IMR-90 (cell line): ENCODE results near the gene SSBP3. TPM values are rescaled to one million over a fixed set of nuclear protein-coding genes. Genes with fewer than 3 reads are reported as not detected.

Source experiments
- ATAC-seq: fragments of 200-7000 bp; cut with Tn5 transposase; 2 replicates; pipeline ENCODE4 v1.9.1; 2020; ENCODE audit warnings: low read depth, mild to moderate bottlenecking, moderate library complexity
- BruUV-seq: library from RNA; stranded (reverse); fragments of 400-500 nt; replicated peaks from 2 replicates; lab custom pipeline; 2021; lab: Mats Ljungman, UMichigan
- CTCF ChIA-PET: fragments of 300-600 bp; formaldehyde crosslinking; extraction: SDS; loops from one replicate; lab custom pipeline; 2021; ENCODE audit warnings: antibody characterized with exemption; lab: Yijun Ruan, JAX
- POLR2A ChIA-PET: fragments of 300-600 bp; sonication (Branson Sonifier 250); formaldehyde crosslinking; loops from one replicate; lab custom pipeline; 2022; ENCODE audit warnings: antibody characterized with exemption; ENCODE audit not compliant: unreplicated experiment; lab: Charles Lee
- DNase-seq: peaks from one replicate; pipeline ENCODE4 v3.0.0; 2013
- H2AFZ ChIP-seq: replicated peaks from 2 replicates; pipeline ENCODE3; 2013; ENCODE audit warnings: low read length, mild to moderate bottlenecking; ENCODE audit not compliant: poor library complexity
- H2AK5ac ChIP-seq: 2 replicates; pipeline ENCODE4 v1.6.1; 2013; ENCODE audit warnings: low read depth, low read length, inconsistent platforms
- H2AK9ac ChIP-seq: replicated peaks from 2 replicates; pipeline ENCODE3; 2013; ENCODE audit warnings: mild to moderate bottlenecking, low read depth, low read length, moderate library complexity; ENCODE audit not compliant: poor library complexity
- H2BK120ac ChIP-seq: 2 replicates; pipeline ENCODE4 v1.6.1; 2013; ENCODE audit warnings: low read depth, low read length, inconsistent platforms
- H2BK15ac ChIP-seq: 3 replicates; pipeline ENCODE4 v1.6.1; 2013; ENCODE audit warnings: low read depth, low read length, inconsistent platforms
- H2BK20ac ChIP-seq: 2 replicates; pipeline ENCODE4 v1.6.1; 2013; ENCODE audit warnings: low read depth, mild to moderate bottlenecking, inconsistent platforms, low read length, moderate library complexity
- H2BK5ac ChIP-seq: 2 replicates; pipeline ENCODE4 v1.6.1; 2013; ENCODE audit warnings: mild to moderate bottlenecking, low read depth, low read length, inconsistent platforms; ENCODE audit not compliant: poor library complexity, severe bottlenecking
- H3K14ac ChIP-seq: replicated peaks from 2 replicates; pipeline ENCODE4 v1.6.1; 2013; ENCODE audit warnings: low read depth, low read length, inconsistent platforms
- H3K18ac ChIP-seq: 2 replicates; pipeline ENCODE4 v1.6.1; 2013; ENCODE audit warnings: low read depth, low read length, control low read depth
- H3K23ac ChIP-seq: 2 replicates; pipeline ENCODE4 v1.6.1; 2013; ENCODE audit warnings: low read depth, low read length, inconsistent platforms
- H3K27ac ChIP-seq: 2 replicates; pipeline ENCODE4 v1.5.1; 2013; ENCODE audit warnings: mild to moderate bottlenecking, control low read depth, low read length; ENCODE audit not compliant: insufficient read depth
- H3K27me3 ChIP-seq: 2 replicates; pipeline ENCODE4 v1.6.1; 2013; ENCODE audit warnings: low read length; ENCODE audit not compliant: control insufficient read depth, insufficient read depth
- H3K36me3 ChIP-seq: 2 replicates; pipeline ENCODE4 v1.6.1; 2013; ENCODE audit warnings: low read length, mixed read lengths; ENCODE audit not compliant: control insufficient read depth, insufficient read depth
- H3K4ac ChIP-seq: 2 replicates; pipeline ENCODE4 v1.6.1; 2013; ENCODE audit warnings: low read depth, low read length, inconsistent platforms
- H3K4me1 ChIP-seq: 2 replicates; pipeline ENCODE4 v1.6.1; 2013; ENCODE audit warnings: low read length, mixed read lengths; ENCODE audit not compliant: control insufficient read depth, insufficient read depth
- H3K4me2 ChIP-seq: 2 replicates; pipeline ENCODE4 v1.6.1; 2013; ENCODE audit warnings: low read depth, mild to moderate bottlenecking, control low read depth, low read length, moderate library complexity
- H3K4me3 ChIP-seq: 2 replicates; pipeline ENCODE4 v1.5.1; 2013; ENCODE audit warnings: low read depth, mild to moderate bottlenecking, control low read depth, low read length, moderate library complexity; ENCODE audit not compliant: insufficient read depth
- H3K56ac ChIP-seq: 2 replicates; pipeline ENCODE4 v1.6.1; 2013; ENCODE audit warnings: low read length, inconsistent platforms; ENCODE audit not compliant: insufficient read depth; ENCODE audit errors: extremely low read depth
- H3K79me1 ChIP-seq, 2 experiments: 2 replicates each; pipeline ENCODE4 v1.6.1; 2013; ENCODE audit warnings: low read length in 2 of 2, inconsistent platforms in 1 of 2, low read depth in 1 of 2
- H3K9ac ChIP-seq: 2 replicates; pipeline ENCODE4 v1.6.1; 2013; ENCODE audit warnings: low read depth, low read length, control low read depth
- H3K9me1 ChIP-seq: 2 replicates; pipeline ENCODE4 v1.6.1; 2013; ENCODE audit warnings: low read length, inconsistent platforms; ENCODE audit not compliant: insufficient read depth
- H3K9me3 ChIP-seq: 2 replicates; pipeline ENCODE4 v1.6.1; 2013; ENCODE audit warnings: low read length; ENCODE audit not compliant: control insufficient read depth, insufficient read depth
- H4K20me1 ChIP-seq: 2 replicates; pipeline ENCODE4 v1.6.1; 2013; ENCODE audit warnings: low read length, inconsistent platforms; ENCODE audit not compliant: insufficient read depth
- H4K5ac ChIP-seq: 2 replicates; pipeline ENCODE4 v1.6.1; 2013; ENCODE audit warnings: mild to moderate bottlenecking, low read depth, low read length, control low read depth
- H4K8ac ChIP-seq, 2 experiments: 2 replicates each; pipeline ENCODE4 v1.6.1; 2013; ENCODE audit warnings: low read depth in 2 of 2, low read length in 2 of 2, control low read depth in 1 of 2, inconsistent platforms in 1 of 2
- H4K91ac ChIP-seq: 2 replicates; pipeline ENCODE4 v1.6.1; 2013; ENCODE audit warnings: low read depth, low read length, inconsistent platforms; ENCODE audit not compliant: insufficient read depth
- BHLHE40 ChIP-seq: fragments of 150-350 bp; IDR thresholded peaks from 2 replicates; pipeline ENCODE4 v1.6.1; 2016; ENCODE audit warnings: mild to moderate bottlenecking, low read depth, low read length
- CEBPB ChIP-seq: IDR thresholded peaks from 2 replicates; pipeline ENCODE4 v1.6.1; 2012; ENCODE audit warnings: low read depth, low read length, improper control_type of control experiment
- MAFK ChIP-seq: IDR thresholded peaks from 2 replicates; pipeline ENCODE4 v1.6.1; 2012; ENCODE audit warnings: low read depth, low read length, improper control_type of control experiment
- MAZ ChIP-seq: IDR thresholded peaks from 2 replicates; pipeline ENCODE4 v1.6.1; 2012; ENCODE audit warnings: low read depth, mild to moderate bottlenecking, low read length, improper control_type of control experiment, moderate library complexity, borderline replicate concordance
- MXI1 ChIP-seq: IDR thresholded peaks from 2 replicates; pipeline ENCODE4 v1.6.1; 2012; ENCODE audit warnings: low read depth, mild to moderate bottlenecking, low read length, moderate library complexity, borderline replicate concordance
- NFE2L2 ChIP-seq: fragments of 150-350 bp; IDR thresholded peaks from 2 replicates; pipeline ENCODE4 v1.6.1; 2016; ENCODE audit warnings: low read depth, mild to moderate bottlenecking, low read length
- POLR2A ChIP-seq: IDR thresholded peaks from 2 replicates; pipeline ENCODE4 v1.6.1; 2012; ENCODE audit warnings: mild to moderate bottlenecking, low read depth, low read length
- RAD21 ChIP-seq: IDR thresholded peaks from 2 replicates; pipeline ENCODE4 v1.6.1; 2012; ENCODE audit warnings: low read length, improper control_type of control experiment
- RCOR1 ChIP-seq: IDR thresholded peaks from 2 replicates; pipeline ENCODE4 v1.6.1; 2012; ENCODE audit warnings: mild to moderate bottlenecking, low read length, improper control_type of control experiment; ENCODE audit not compliant: insufficient replicate concordance
- RFX5 ChIP-seq: IDR thresholded peaks from 2 replicates; pipeline ENCODE4 v1.8.0; 2012; ENCODE audit warnings: low read depth, mild to moderate bottlenecking, low read length, moderate library complexity
- SMC3 ChIP-seq: fragments of 150-350 bp; IDR thresholded peaks from 2 replicates; pipeline ENCODE4 v1.6.1; 2016; ENCODE audit warnings: low read depth, mild to moderate bottlenecking, antibody characterized with exemption, low read length, moderate library complexity
- WGBS, 2 experiments: methylation state at CpG; one replicate each; pipeline versions ENCODE4 v1.1.5 to v1.1.7; 2013; ENCODE audit warnings: missing lambda C conversion rate in 2 of 2; ENCODE audit not compliant: insufficient read length in 1 of 2; ENCODE audit errors: extremely low coverage in 2 of 2; 5-methylcytosine and 5-hydroxymethylcytosine counted together
- dilution Hi-C: fragments of 300-500 bp; cut with HindIII; formaldehyde crosslinking; loops from one replicate; pipeline ENCODE4 v1.14.3; 2018; ENCODE audit warnings: low sequenced_read_pairs; ENCODE audit not compliant: unreplicated experiment
- in situ Hi-C: fragments of 300-500 bp; cut with MboI; formaldehyde crosslinking; loops from 3 replicates; pipeline ENCODE4 v1.14.3; 2019; ENCODE audit warnings: low sequenced_read_pairs, inconsistent platforms, mixed read lengths
- intact Hi-C: fragments of 100-400 bp; cut with micrococcal nuclease; formaldehyde crosslinking; loops from 2 replicates; pipeline ENCODE4 v1.10.0; 2022
- polyA plus RNA-seq, 3 experiments: library from polyadenylated mRNA; depleted of rRNA; stranded (reverse); fragments of >200 nt; gene quantifications; 2 replicates each; pipeline ENCODE4 v1.2.3, GENCODE V29; 2012; ENCODE audit warnings: low replicate concordance in 1 of 3
- total RNA-seq: library from RNA; depleted of rRNA; stranded (reverse); fragments of >200 nt; gene quantifications from 2 replicates; pipeline ENCODE4 v1.2.3, GENCODE V29; 2012
- TF ChIP-seq, protein P1 (sequence below): fragments of 150-350 bp; IDR thresholded peaks from 2 replicates; pipeline ENCODE4 v1.6.1; 2016; ENCODE audit warnings: low read depth, mild to moderate bottlenecking, low read length, moderate library complexity, borderline replicate concordance
- TF ChIP-seq, protein P2 (sequence below): conservative IDR thresholded peaks from 2 replicates; pipeline ENCODE4 v1.5.1; 2012; ENCODE audit warnings: mild to moderate bottlenecking, low read depth, low read length, improper control_type of control experiment

Gene SSBP3
- total and polyA plus RNA-seq, 2 of the 4 experiments (the other 2 are of a cell fraction) = 10.9 to 39.6 TPM

DNA sequence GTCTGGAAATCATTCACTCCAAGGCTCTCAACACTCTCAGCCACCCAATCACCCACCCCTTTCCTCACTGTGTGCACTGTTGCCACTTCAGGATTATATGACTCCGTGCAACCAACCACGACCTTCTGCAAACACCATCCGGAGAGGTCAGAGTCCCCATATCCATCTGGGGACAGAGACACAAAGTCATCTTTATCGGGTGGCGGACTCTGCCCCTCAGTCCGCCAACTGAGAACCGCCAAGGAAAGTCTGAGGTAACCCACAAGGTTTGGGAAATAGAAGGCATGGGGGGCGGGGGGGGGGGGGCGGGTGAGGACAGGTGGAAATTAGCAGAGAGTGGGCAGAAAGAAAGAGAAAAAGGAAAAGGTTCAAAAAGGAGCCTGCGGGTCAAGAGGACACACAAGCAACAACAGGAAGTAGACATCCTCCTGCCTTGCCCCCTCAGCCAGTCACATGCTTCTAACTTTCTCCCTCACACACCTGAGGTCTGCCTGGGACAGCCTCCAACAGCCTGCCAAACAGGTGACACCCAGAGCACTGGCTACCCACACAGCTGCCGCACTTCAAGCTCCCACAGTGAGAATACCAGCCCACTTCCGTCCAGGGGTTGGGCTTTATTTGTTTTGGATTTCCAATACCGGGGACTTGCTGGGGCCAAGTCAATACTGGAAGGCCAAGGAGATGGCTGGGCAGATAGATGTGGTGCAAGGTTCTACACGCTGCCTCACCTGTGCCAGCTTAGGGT is 58.1 kb downstream of the SSBP3 start:
- Histone ChIP-seq H3K36me3 (peaks cover 11% of the 10 kb centered on the region), H4K20me1 (peaks cover 25% of the 10 kb centered on the region), H3K4ac (no peak overlapping the region), H3K9me1 (peaks cover 32% of the 10 kb centered on the region), H3K9ac (no peak overlapping the region), H3K56ac (no peak overlapping the region), H3K9me3 (no peaks in the 10 kb centered on the region), H3K27ac (no peak overlapping the region), H3K18ac (no peak overlapping the region), H2BK20ac (no peak overlapping the region), H4K91ac (no peak overlapping the region), H2BK120ac (no peak overlapping the region), H2AK9ac (no peak overlapping the region), H3K23ac (no peak overlapping the region), H3K4me2 (no peak overlapping the region), H3K4me3 (no peak overlapping the region), H2BK15ac (no peak overlapping the region), H3K79me1 (peaks cover 55 to 91% of the 10 kb centered on the region in 2 experiments), H4K5ac (no peak overlapping the region), H2AFZ (no peak overlapping the region), H3K14ac (no peak overlapping the region), H4K8ac (no peak overlapping the region), H2BK5ac (no peak overlapping the region), H3K27me3 (no peaks in the 10 kb centered on the region), H3K4me1 (peaks cover 10% of the 10 kb centered on the region), H2AK5ac (no peak overlapping the region)
- ATAC-seq = no peak
- TF ChIP-seq, protein P1, sequence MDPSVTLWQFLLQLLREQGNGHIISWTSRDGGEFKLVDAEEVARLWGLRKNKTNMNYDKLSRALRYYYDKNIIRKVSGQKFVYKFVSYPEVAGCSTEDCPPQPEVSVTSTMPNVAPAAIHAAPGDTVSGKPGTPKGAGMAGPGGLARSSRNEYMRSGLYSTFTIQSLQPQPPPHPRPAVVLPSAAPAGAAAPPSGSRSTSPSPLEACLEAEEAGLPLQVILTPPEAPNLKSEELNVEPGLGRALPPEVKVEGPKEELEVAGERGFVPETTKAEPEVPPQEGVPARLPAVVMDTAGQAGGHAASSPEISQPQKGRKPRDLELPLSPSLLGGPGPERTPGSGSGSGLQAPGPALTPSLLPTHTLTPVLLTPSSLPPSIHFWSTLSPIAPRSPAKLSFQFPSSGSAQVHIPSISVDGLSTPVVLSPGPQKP = no peak
- no peak for TF ChIP-seq MXI1
- TF ChIP-seq MAZ = no peak
- no peak for TF ChIP-seq RCOR1
- no peak for TF ChIP-seq MAFK
- no peak for TF ChIP-seq POLR2A
- no peak for TF ChIP-seq CEBPB
- TF ChIP-seq, protein P2, sequence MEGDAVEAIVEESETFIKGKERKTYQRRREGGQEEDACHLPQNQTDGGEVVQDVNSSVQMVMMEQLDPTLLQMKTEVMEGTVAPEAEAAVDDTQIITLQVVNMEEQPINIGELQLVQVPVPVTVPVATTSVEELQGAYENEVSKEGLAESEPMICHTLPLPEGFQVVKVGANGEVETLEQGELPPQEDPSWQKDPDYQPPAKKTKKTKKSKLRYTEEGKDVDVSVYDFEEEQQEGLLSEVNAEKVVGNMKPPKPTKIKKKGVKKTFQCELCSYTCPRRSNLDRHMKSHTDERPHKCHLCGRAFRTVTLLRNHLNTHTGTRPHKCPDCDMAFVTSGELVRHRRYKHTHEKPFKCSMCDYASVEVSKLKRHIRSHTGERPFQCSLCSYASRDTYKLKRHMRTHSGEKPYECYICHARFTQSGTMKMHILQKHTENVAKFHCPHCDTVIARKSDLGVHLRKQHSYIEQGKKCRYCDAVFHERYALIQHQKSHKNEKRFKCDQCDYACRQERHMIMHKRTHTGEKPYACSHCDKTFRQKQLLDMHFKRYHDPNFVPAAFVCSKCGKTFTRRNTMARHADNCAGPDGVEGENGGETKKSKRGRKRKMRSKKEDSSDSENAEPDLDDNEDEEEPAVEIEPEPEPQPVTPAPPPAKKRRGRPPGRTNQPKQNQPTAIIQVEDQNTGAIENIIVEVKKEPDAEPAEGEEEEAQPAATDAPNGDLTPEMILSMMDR = no peak
- no peak for TF ChIP-seq BHLHE40
- TF ChIP-seq SMC3 = no peak
- no peak for TF ChIP-seq RFX5
- no peak for TF ChIP-seq RAD21
- no peak for TF ChIP-seq NFE2L2
- intact Hi-C loops (no loop called here), dilution Hi-C loops (no loop called here), in situ Hi-C loops (no loop called here)
- ChIA-PET CTCF (no interaction called here), POLR2A (no interaction called here)
- no peak for DNase-seq
- no TSS peak for BruUV-seq
- no CpG with 5 or more reads among the region's 14 CpGs for WGBS, 2 experiments
